Mammary epithelial cell (primary cell): Measurements from ENCODE around the gene SPDEF.

ENCODE experiments used
- CTCF ChIP-seq, 2 donors: IDR thresholded peaks in 1 of 2; conservative IDR thresholded peaks in 1 of 2; 2 replicates each; pipeline ENCODE4 v1.5.1; 2011 to 2012; ENCODE audit warnings: inconsistent platforms in 2 of 2, low read length in 2 of 2, mild to moderate bottlenecking in 2 of 2, control low read depth in 1 of 2, low read depth in 1 of 2; ENCODE audit not compliant: insufficient read depth in 1 of 2; ENCODE audit errors: extremely low read depth in 1 of 2
- EZH2 ChIP-seq: IDR thresholded peaks from 2 replicates; pipeline ENCODE4 v1.6.1; 2012; ENCODE audit warnings: low read length, inconsistent platforms, borderline replicate concordance

GRCh38 chr6:34576286-34576955, 20.3 kb upstream of the SPDEF start:
- TF ChIP-seq CTCF (conservative IDR thresholded peaks at IDR 0.05 in 1 of 2, IDR thresholded peaks at IDR 0.05 in 1 of 2; ENCODE audit: extremely low read depth in 1 of 2, insufficient read depth in 1 of 2, low read depth in 1 of 2, low read length in 2 of 2): no peak
- no peak for TF ChIP-seq EZH2
